NCI-H1694 (cell line): Measurements from ENCODE around the gene CCNQ.

Source experiments
- DNase-seq: peaks from one replicate; lab custom pipeline; 2025; lab: John Stamatoyannopoulos, UW

The CCNQ gene

DNA sequence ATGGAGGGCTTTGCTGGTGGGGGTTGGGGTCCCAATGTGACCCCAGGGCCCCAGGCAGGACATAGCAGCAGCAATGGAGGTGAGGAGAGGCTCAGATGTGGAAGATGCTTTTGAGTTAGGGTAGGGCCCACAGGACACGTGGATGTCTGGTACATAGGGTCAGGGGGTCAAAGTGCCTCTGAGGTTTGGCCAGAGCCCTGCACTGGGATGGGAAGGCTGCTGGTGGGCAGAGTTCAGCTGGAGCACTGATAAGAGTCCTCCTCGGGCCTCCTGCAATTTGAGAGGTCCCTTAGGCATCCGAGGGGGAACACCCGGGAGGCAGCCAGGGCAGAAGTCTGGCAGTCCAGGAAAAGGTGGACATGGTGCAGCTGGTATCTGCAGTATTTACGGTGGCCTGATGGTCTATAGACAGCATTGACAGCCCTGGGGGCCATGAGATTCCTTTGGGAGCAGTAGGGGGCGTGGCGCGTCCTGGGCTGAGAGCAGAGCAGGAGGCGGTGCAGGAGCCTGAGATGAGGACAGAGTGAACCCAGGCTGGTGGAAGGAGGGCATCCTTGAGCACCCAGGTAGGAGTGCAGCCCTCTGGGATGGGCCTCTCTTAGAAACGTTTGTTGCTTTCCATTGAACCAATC is 22.6 kb downstream of the CCNQ start:
- no peak for DNase-seq

DNA sequence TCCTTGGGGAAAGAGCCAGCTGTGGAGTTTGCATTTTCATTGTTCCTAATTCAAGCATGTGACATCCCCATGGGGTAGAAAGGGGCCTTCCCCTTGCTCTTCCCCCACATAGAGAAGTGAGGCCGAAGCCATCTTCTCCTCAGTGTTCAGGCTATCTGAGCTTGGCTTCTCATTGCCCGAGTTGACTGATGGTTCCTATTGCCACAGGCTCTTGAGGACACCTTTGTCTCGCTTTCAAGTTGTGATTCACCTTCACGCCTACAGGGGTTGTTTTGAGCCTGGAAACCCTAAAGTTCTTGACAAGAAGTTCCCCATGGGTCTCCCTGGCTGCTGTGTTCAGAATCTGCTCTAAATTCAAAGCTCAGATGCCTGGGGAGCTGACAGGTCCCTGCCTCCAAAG is 25.0 kb downstream of the CCNQ start:
- no peak for DNase-seq

GRCh38 chrX:153572601-153573000 is 26.3 kb downstream of the CCNQ start:
- no peak for DNase-seq

- peak; percentile 55 for DNase-seq
These were observed 27.4 kb downstream of the CCNQ start for GRCh38 chrX:153571534-153571908.

DNA sequence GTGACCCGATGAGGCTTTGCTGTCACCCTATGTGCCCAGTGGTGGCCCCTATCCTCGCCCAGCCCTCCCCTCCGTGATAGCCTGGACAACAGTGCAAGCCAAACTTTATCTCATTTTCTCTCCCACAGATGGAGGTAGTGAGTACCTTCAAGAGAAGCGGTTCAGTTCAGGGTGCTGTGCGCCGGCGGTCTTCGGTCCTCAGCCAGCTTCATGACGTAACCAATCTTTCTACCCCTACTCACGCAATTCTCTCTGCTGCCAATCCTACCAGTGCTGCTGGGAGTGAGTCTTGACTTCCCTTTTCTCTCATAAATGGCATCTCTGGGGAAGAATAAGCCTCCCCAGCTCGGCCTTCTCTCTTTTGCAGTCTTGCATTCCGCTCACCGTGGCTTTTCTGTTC is 29.5 kb downstream of the CCNQ start:
- no peak for DNase-seq

DNA sequence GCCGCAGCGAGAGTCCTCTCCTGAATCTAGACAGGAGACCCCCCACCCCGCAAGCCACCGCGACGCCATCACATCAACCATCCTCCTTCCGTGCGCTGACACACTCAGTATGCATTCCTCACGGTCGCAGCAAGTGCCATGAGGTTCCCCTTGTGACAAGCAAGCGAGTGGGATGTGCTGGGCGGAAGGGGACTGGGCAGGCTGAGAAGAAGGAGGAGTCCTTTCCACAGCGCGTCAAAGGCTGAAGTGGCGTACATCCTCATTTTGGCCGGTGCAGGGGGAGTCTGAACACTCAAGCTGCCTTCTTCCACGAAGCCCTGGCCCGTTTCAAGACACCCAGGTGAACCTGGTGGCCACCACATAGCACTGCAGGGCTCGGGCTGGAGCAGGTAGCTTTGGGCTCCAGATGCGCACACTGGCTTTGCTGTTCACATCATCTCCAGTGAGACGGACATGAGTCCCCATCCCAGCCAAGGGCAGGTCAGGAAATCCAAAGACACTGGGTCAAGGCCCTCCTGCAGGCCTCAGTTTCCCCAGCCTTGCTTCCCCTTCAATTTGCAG is 30.4 kb downstream of the CCNQ start:
- DNase-seq, result no peak

DNA sequence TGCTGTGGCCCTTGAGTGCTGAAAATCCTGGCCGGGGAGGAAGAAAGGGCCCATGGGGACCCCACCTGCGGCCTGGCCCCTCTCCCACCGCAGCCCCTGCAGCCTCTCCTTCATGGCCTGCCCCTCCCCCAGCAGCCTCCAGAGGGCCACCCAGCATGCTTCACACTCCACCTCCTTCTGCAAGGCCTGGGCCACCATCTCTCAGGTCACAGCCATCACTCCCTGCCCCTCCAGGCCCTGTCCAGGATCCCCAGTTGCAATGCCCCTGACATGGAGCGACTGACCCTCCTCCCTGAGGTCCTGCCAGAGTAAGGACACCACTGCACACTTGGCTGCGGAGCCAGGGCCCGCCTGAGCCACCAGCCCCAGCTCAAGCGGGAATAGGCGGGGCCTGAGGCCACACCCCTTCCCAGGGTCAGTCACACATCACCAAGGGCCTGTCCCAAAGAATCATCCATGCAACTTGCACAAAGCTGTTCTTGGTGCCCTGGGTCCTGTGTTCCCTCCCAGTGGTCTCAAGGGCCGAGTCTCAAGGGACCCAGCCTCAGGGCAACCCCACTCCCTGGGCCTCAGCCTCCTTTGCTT is 32.9 kb downstream of the CCNQ start:
- DNase-seq, result no peak

- no peak for DNase-seq
These were observed 34.8 kb downstream of the CCNQ start for GRCh38 chrX:153564047-153564606.

- DNase-seq, result no peak
These were observed 36.4 kb downstream of the CCNQ start for GRCh38 chrX:153562546-153562945.

DNA sequence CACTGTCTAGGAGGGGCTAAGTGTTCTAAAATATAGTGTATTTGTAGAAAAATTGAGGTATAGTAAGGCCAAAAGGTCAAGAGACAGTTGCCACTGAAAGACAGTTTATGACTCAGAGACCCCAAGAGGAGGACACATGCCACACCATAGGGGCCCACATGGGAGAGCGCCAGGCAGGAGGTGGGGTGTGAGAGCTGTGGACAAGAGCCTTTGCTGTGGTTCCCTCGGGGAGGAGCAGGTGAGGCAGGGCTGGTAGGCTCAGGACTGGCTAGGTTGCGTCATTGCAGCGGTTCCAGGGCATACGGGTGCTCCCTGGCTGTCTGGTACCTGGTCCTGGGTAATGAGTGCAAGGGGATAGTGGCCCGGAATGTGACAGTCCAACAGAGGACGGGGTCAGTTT is 37.6 kb downstream of the CCNQ start:
- DNase-seq, result no peak

- DNase-seq, result no peak
These were observed 38.5 kb downstream of the CCNQ start for GRCh38 chrX:153560466-153560865.

GRCh38 chrX:153560000-153560399 is 38.9 kb downstream of the CCNQ start:
- no peak for DNase-seq

- DNase-seq, result no peak
These were observed 41.2 kb downstream of the CCNQ start for GRCh38 chrX:153557618-153558355.

DNA sequence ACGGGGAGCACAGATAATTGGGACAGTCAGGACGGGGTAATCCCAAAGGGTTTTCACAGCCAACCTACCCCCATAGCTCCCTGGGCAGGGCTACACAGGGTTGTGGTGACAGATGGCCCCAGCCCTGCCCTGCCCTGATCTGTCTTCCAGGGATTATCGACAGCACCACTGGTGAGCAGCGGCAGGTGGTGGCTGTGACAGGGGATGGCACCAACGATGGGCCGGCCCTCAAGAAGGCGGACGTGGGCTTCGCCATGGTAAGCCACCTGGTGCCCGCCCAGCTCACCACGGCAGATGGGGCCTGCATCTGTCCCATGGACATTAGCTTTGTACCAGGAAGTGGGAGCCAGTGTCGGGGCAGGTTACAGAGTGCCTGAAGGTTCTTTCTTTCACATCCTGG is 42.2 kb downstream of the CCNQ start:
- peak; percentile 60 for DNase-seq

- peak; percentile 53 for DNase-seq
These were observed 44.3 kb downstream of the CCNQ start for GRCh38 chrX:153554519-153555167.

GRCh38 chrX:153551135-153551534 is 47.8 kb downstream of the CCNQ start:
- no peak for DNase-seq

GRCh38 chrX:153549807-153550206 is 49.1 kb downstream of the CCNQ start:
- DNase-seq, result no peak

DNA sequence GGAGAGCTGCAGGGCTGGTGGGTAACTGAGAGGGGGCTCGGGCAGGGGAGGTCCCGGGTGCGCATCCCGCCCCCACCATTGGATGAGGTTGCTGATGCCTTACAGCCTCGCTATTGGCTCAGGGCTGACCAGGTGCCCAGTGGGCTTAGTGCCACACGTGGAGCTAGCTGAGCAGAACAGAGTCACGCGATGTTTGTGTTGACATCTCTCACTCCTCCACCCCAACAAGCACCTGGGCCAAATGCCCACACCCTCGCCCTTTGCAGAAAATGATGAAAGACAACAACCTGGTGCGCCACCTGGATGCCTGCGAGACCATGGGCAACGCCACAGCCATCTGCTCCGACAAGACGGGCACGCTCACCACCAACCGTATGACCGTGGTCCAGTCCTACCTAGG is 49.7 kb downstream of the CCNQ start:
- DNase-seq, result no peak

- no peak for DNase-seq
These were observed 51.7 kb downstream of the CCNQ start for GRCh38 chrX:153547195-153547594.

GRCh38 chrX:153546386-153546785 is 52.6 kb downstream of the CCNQ start:
- DNase-seq, result no peak

DNA sequence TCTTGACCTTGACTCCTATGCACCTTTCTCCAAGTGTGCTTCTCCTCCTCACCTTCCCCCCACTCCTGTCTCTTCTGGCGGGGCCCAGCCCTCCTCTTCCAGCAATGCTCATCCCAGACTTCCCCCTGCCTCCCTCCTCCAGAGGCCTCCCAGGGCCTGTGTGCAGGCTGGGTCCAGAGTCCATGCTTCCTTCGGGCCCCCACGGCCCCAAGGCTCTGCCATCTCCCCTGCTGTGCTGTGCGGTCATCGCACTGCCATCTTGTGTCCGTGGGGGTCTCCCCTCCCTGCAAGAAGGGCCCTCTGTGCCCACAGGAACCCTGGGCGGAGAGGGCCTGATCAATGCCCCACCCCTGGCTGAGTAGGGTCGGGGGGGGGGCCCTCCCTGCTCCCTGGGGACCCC is 54.2 kb downstream of the CCNQ start:
- no peak for DNase-seq

DNA sequence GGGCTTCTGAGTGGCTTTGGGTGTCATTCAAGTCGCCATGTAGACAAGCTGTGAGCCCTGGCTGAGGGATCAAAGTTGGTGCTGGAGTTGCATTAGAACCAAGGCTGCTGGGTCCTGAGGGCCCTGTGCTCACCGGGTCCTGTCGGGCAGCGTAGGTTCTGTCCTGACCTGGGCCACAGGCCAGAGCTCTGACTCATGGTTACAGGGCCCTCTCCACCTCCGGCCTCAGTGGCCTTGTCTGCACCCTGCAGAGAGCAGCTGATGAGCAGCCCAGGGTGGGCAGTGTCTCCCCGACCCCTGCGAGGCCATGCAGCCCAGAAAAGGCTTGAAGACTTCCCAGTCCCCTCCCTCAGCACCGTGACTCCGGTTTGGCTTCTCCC is 59.0 kb downstream of the CCNQ start:
- no peak for DNase-seq
